Loucy (cell line): ENCODE data around the gene ASIC4.
A peak's percentile ranks its signal among the peaks of the same experiment; 100 is the strongest.

Experiments
- H2AFZ ChIP-seq: fragments of 200-600 bp; sonication (generic); 2 replicates; pipeline ENCODE4 v1.6.0; 2016; ENCODE audit warnings: antibody characterized with exemption, mild to moderate bottlenecking, low read length, moderate library complexity
- H3F3A ChIP-seq: fragments of 200-600 bp; 2 replicates; pipeline ENCODE4 v1.6.0; 2016; ENCODE audit warnings: antibody characterized with exemption, low read depth, mild to moderate bottlenecking
- H3K27me3 ChIP-seq: fragments of 200-600 bp; sonication (generic); 2 replicates; pipeline ENCODE4 v1.6.1; 2014; ENCODE audit warnings: low read length, mild to moderate bottlenecking; ENCODE audit not compliant: insufficient read depth, poor library complexity, severe bottlenecking
- H3K36me3 ChIP-seq: fragments of 200-600 bp; sonication (generic); 2 replicates; pipeline ENCODE4 v1.6.1; 2016; ENCODE audit warnings: low read length; ENCODE audit not compliant: insufficient read depth
- H3K4me1 ChIP-seq: fragments of 200-600 bp; sonication (generic); 2 replicates; pipeline ENCODE4 v1.5.1; 2014; ENCODE audit warnings: low read length, mild to moderate bottlenecking; ENCODE audit not compliant: insufficient read depth, poor library complexity, severe bottlenecking
- H3K4me2 ChIP-seq: fragments of 200-600 bp; sonication (generic); 2 replicates; pipeline ENCODE4 v1.6.0; 2014; ENCODE audit warnings: antibody characterized with exemption, low read length, low read depth, mild to moderate bottlenecking; ENCODE audit not compliant: poor library complexity, severe bottlenecking
- H3K4me3 ChIP-seq: fragments of 200-600 bp; sonication (generic); 2 replicates; pipeline ENCODE4 v1.5.1; 2014; ENCODE audit warnings: low read length, mild to moderate bottlenecking, mixed read lengths; ENCODE audit not compliant: poor library complexity, severe bottlenecking
- H3K79me2 ChIP-seq: fragments of 200-600 bp; sonication (generic); 2 replicates; pipeline ENCODE4 v1.6.1; 2014; ENCODE audit warnings: low read length; ENCODE audit not compliant: insufficient read depth
- H3K9ac ChIP-seq: fragments of 200-600 bp; sonication (generic); 2 replicates; pipeline ENCODE4 v1.6.0; 2014; ENCODE audit warnings: mild to moderate bottlenecking, low read depth, low read length, moderate library complexity; ENCODE audit not compliant: poor library complexity, severe bottlenecking
- H3K9me2 ChIP-seq: fragments of 200-600 bp; sonication (generic); replicated peaks from 2 replicates; pipeline ENCODE4 v1.6.1; 2016; ENCODE audit warnings: low read depth, low read length, mixed read lengths
- H3K9me3 ChIP-seq: fragments of 200-600 bp; sonication (generic); 2 replicates; pipeline ENCODE4 v1.6.1; 2014; ENCODE audit warnings: mild to moderate bottlenecking, antibody characterized with exemption, low read length, low read depth; ENCODE audit not compliant: insufficient read depth
- H4K20me1 ChIP-seq: fragments of 200-600 bp; sonication (generic); 2 replicates; pipeline ENCODE4 v1.6.0; 2014; ENCODE audit warnings: antibody characterized with exemption, low read length, mild to moderate bottlenecking; ENCODE audit not compliant: insufficient read depth, poor library complexity, severe bottlenecking
- CTCF ChIP-seq: fragments of 200-600 bp; sonication (generic); conservative IDR thresholded peaks from 2 replicates; pipeline ENCODE4 v1.5.1; 2014; ENCODE audit warnings: mild to moderate bottlenecking, antibody characterized with exemption, low read length
- EZH2phosphoT487 ChIP-seq: fragments of 200-600 bp; IDR thresholded peaks from 2 replicates; pipeline ENCODE4 v1.6.1; 2018; ENCODE audit warnings: antibody characterized with exemption, mild to moderate bottlenecking, moderate library complexity, borderline replicate concordance

The ASIC4 gene

GRCh38 chr2:219541611-219542180 is 27.4 kb downstream of the ASIC4 start:
- Histone ChIP-seq H3K4me1 (peaks cover 10% of the 10 kb centered on the region), H3K9me3 (no peaks in the 10 kb centered on the region), H3K27me3 (no peaks in the 10 kb centered on the region), H3K9me2 (no peaks in the 10 kb centered on the region), H2AFZ (peak overlapping the region; percentile 69; the same call in 1 of the 2 replicates), H4K20me1 (peaks cover 7% of the 10 kb centered on the region), H3K4me2 (peak overlapping the region; percentile 85), H3K79me2 (no peaks in the 10 kb centered on the region), H3F3A (no peaks in the 10 kb centered on the region), H3K36me3 (no peaks in the 10 kb centered on the region), H3K4me3 (peak overlapping the region; percentile 71), H3K9ac (no peak overlapping the region)
- TF ChIP-seq EZH2phosphoT487 (no peak), CTCF (peak; percentile 100)

- Histone ChIP-seq H3K4me2 (peak overlapping the region; percentile 85), H3K4me3 (peak overlapping the region; percentile 71), H2AFZ (peak overlapping the region; percentile 93), H4K20me1 (peaks cover 7% of the 10 kb centered on the region), H3K79me2 (no peaks in the 10 kb centered on the region), H3K9me3 (no peaks in the 10 kb centered on the region), H3K36me3 (no peaks in the 10 kb centered on the region), H3K9me2 (no peaks in the 10 kb centered on the region), H3K4me1 (peaks cover 10% of the 10 kb centered on the region), H3F3A (no peaks in the 10 kb centered on the region), H3K9ac (peak overlapping the region; percentile 60), H3K27me3 (no peaks in the 10 kb centered on the region)
- no peak for TF ChIP-seq CTCF
- no peak for TF ChIP-seq EZH2phosphoT487
Measured at GRCh38 chr2:219542931-219543595, 28.8 kb downstream of the ASIC4 start.

GRCh38 chr2:219543596-219544358 is 29.5 kb downstream of the ASIC4 start, which contains the start of the genes CHPF and TMEM198:
TSS of gene CHPF (minus strand) at chr2:219543809. CDS start at chr2:219543538, 271 bp downstream.
TSS of gene TMEM198 (plus strand) at chr2:219544028. CDS start at chr2:219544728, 700 bp downstream.
- no peaks in the 10 kb centered on the region for H3K79me2 ChIP-seq
- H3K36me3 ChIP-seq = no peaks in the 10 kb centered on the region
- TF ChIP-seq EZH2phosphoT487 (no peak), CTCF (no peak)
- H3K9ac ChIP-seq = peak within 1 kb of the TSS; percentile 60
- H3K4me3 ChIP-seq = peak within 1 kb of the TSS; percentile 71
- peak within 1 kb of the TSS; percentile 85 for H3K4me2 ChIP-seq
- H4K20me1 ChIP-seq = peaks cover 7% of the 10 kb centered on the region
- peak within 1 kb of the TSS; percentile 93 for H2AFZ ChIP-seq
- no peaks in the 10 kb centered on the region for H3K9me3 ChIP-seq
- no peaks in the 10 kb centered on the region for H3K27me3 ChIP-seq
- H3F3A ChIP-seq = no peaks in the 10 kb centered on the region
- no peaks in the 10 kb centered on the region for H3K9me2 ChIP-seq
- H3K4me1 ChIP-seq = peaks cover 10% of the 10 kb centered on the region
